ENCODE data around the gene PAX7.

DNA sequence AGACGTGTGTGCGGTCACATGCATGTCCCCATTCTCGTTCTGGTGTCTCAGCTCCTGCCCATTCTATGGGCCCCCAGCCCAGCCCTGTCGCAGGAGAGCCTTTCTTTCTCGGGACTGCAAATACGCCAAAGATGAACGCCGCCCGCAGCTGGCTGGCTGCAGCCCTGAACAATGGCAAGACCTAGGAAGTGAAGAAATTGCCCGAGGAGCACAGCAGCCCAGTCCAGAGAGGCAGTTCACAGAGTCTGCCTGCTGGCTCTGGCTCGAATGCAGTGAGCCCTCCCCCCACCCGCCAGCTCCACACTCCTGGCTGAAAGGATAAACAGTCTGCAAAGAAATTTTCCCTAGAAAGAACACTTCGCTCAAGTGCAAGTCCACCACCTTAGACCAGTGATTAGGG is 23.3 kb downstream of the PAX7 start:
- TF ChIP-seq, protein P1, sequence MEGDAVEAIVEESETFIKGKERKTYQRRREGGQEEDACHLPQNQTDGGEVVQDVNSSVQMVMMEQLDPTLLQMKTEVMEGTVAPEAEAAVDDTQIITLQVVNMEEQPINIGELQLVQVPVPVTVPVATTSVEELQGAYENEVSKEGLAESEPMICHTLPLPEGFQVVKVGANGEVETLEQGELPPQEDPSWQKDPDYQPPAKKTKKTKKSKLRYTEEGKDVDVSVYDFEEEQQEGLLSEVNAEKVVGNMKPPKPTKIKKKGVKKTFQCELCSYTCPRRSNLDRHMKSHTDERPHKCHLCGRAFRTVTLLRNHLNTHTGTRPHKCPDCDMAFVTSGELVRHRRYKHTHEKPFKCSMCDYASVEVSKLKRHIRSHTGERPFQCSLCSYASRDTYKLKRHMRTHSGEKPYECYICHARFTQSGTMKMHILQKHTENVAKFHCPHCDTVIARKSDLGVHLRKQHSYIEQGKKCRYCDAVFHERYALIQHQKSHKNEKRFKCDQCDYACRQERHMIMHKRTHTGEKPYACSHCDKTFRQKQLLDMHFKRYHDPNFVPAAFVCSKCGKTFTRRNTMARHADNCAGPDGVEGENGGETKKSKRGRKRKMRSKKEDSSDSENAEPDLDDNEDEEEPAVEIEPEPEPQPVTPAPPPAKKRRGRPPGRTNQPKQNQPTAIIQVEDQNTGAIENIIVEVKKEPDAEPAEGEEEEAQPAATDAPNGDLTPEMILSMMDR (IDR thresholded peaks at IDR 0.05) = no peak
- TF ChIP-seq EP300 (IDR thresholded peaks at IDR 0.05) = no peak
